GM12878 (cell line): Measurements from ENCODE around the gene ZNF22. TPM values are rescaled to one million over a fixed set of nuclear protein-coding genes. Genes with fewer than 3 reads are reported as not detected.

Source experiments
- ATAC-seq: fragments of 200-7000 bp; cut with Tn5 transposase; 3 replicates; pipeline ENCODE4 v1.9.1; 2020; ENCODE audit warnings: mild to moderate bottlenecking, moderate library complexity
- BruUV-seq: library from RNA; stranded (reverse); fragments of 400-500 nt; replicated peaks from 2 replicates; lab custom pipeline; 2021; lab: Mats Ljungman, UMichigan
- CTCF ChIA-PET: fragments of 300-600 bp; sonication (Branson Sonifier 250); formaldehyde crosslinking; extraction: SDS; loops from one replicate; lab custom pipeline; 2021; ENCODE audit warnings: inconsistent platforms; lab: Yijun Ruan, JAX
- POLR2A ChIA-PET: fragments of 350-600 bp; formaldehyde crosslinking; extraction: SDS; loops from one replicate; lab custom pipeline; 2021; ENCODE audit warnings: inconsistent platforms; lab: Charles Lee
- RAD21 ChIA-PET: fragments of 300-600 bp; sonication (Branson Sonifier 250); formaldehyde crosslinking; loops from one replicate; lab custom pipeline; 2023; ENCODE audit warnings: antibody characterized with exemption; ENCODE audit not compliant: unreplicated experiment; lab: Charles Lee
- SMC1A ChIA-PET: fragments of 300-600 bp; sonication (Branson Sonifier 250); formaldehyde crosslinking; loops from one replicate; lab custom pipeline; 2023; ENCODE audit not compliant: unreplicated experiment, uncharacterized antibody; lab: Charles Lee
- DNase-seq: peaks from one replicate; pipeline ENCODE4 v3.0.0-alpha.2; 2011; ENCODE audit warnings: low read depth, low spot score
- FAIRE-seq: peaks from 3 replicates; lab custom pipeline; 2011; peaks lifted over from hg19 to GRCh38; lab: Jason Lieb, UNC
- H2AFZ ChIP-seq: 2 replicates; pipeline ENCODE4 v1.6.0; 2011; ENCODE audit warnings: low read depth, low read length, control low read depth; ENCODE audit not compliant: control insufficient read depth
- H3K27ac ChIP-seq: 2 replicates; pipeline ENCODE4 v1.5.1; 2011; ENCODE audit warnings: control low read depth; ENCODE audit not compliant: control insufficient read depth, insufficient read depth
- H3K27me3 ChIP-seq, 2 experiments: replicated peaks in 1 of 2; 2 replicates each; pipeline versions ENCODE4 v1.6.0 to v1.6.1; 2011; ENCODE audit warnings: low read length in 1 of 2; ENCODE audit not compliant: control insufficient read depth in 2 of 2, insufficient read depth in 2 of 2
- H3K36me3 ChIP-seq, 2 experiments: 2 replicates each; pipeline ENCODE4 v1.5.1; 2011; ENCODE audit warnings: low read length in 1 of 2; ENCODE audit not compliant: control insufficient read depth in 2 of 2, insufficient read depth in 2 of 2
- H3K4me1 ChIP-seq: 2 replicates; pipeline ENCODE4 v1.6.1; 2011; ENCODE audit warnings: mild to moderate bottlenecking, low read length, moderate library complexity, mixed read lengths; ENCODE audit not compliant: control insufficient read depth, insufficient read depth
- H3K4me2 ChIP-seq: 2 replicates; pipeline ENCODE4 v1.6.0; 2011; ENCODE audit warnings: control low read depth; ENCODE audit not compliant: control insufficient read depth, insufficient read depth
- H3K4me3 ChIP-seq: fragments of 200-600 bp; sonication (generic); 2 replicates; pipeline ENCODE4 v1.5.1; 2016
- H3K79me2 ChIP-seq: 2 replicates; pipeline ENCODE4 v1.6.0; 2011; ENCODE audit warnings: low read length; ENCODE audit not compliant: control insufficient read depth, insufficient read depth
- H3K9ac ChIP-seq: 2 replicates; pipeline ENCODE4 v1.8.0; 2011; ENCODE audit warnings: low read length, control low read depth, mixed read lengths; ENCODE audit not compliant: control insufficient read depth, insufficient read depth
- H3K9me3 ChIP-seq: replicated peaks from 3 replicates; pipeline ENCODE4 v1.5.1; 2011; ENCODE audit warnings: mild to moderate bottlenecking, low read length; ENCODE audit not compliant: control insufficient read depth, insufficient read depth
- H4K20me1 ChIP-seq: 2 replicates; pipeline ENCODE4 v1.6.0; 2011; ENCODE audit not compliant: control insufficient read depth, insufficient read depth
- FOXK2 ChIP-seq: fragments of 450-650 bp; IDR thresholded peaks from 2 replicates; pipeline ENCODE4 v1.6.1; 2017; ENCODE audit warnings: mild to moderate bottlenecking, moderate library complexity
- HDGF ChIP-seq: fragments of 450-650 bp; IDR thresholded peaks from 2 replicates; pipeline ENCODE4 v1.6.1; 2016; ENCODE audit warnings: antibody characterized with exemption
- SMARCA5 ChIP-seq: fragments of 450-650 bp; IDR thresholded peaks from 2 replicates; pipeline ENCODE4 v1.6.1; 2017; ENCODE audit warnings: mild to moderate bottlenecking
- YY1 ChIP-seq: IDR thresholded peaks from 2 replicates; pipeline ENCODE4 v1.6.1; 2011; ENCODE audit warnings: low read depth, mild to moderate bottlenecking, low read length
- ZNF384 ChIP-seq: IDR thresholded peaks from 2 replicates; pipeline ENCODE4 v1.6.1; 2012; ENCODE audit warnings: low read depth, mild to moderate bottlenecking, low read length, improper control_type of control experiment, borderline replicate concordance
- WGBS: methylation state at CpG from one replicate; pipeline ENCODE4 v1.1.6; 2016; ENCODE audit warnings: low lambda C conversion rate; ENCODE audit not compliant: insufficient replicate concordance, insufficient coverage; ENCODE audit errors: missing lambda C conversion rate; 5-methylcytosine and 5-hydroxymethylcytosine counted together
- in situ Hi-C: fragments of 300-500 bp; cut with MboI; formaldehyde crosslinking; loops from 9 replicates; pipeline ENCODE4 v1.14.3; 2018; ENCODE audit warnings: mixed read lengths
- intact Hi-C: fragments of 100-400 bp; cut with micrococcal nuclease; formaldehyde crosslinking; loops from one replicate; pipeline ENCODE4 v1.14.2; 2022; ENCODE audit not compliant: unreplicated experiment
- polyA plus RNA-seq, 11 experiments: library from polyadenylated mRNA; depleted of rRNA in 4 of 11; unstranded in 6 of 11; stranded (reverse) in 5 of 11; fragments of >200 nt; fragmentation: Nextera tagmentation in 4 of 11; fragmentation: Illumina TruSeq in 1 of 11; extraction: Ambion mirVana in 4 of 11; extraction: Trizol in 1 of 11; gene quantifications; 1 replicate in 1 of 11; 2 replicates in 10 of 11; pipeline versions ENCODE4 v1.2.1 to v1.2.3, GENCODE V29; 2011 to 2016; ENCODE audit warnings: inconsistent platforms in 2 of 11, missing spikeins in 2 of 11, low read depth in 1 of 11
- total RNA-seq, 4 experiments: library from RNA; depleted of rRNA in 3 of 4; stranded (reverse); fragments of >200 nt in 3 of 4; fragmentation: Illumina TruSeq in 1 of 4; extraction: Trizol in 1 of 4; gene quantifications; 2 replicates each; pipeline versions ENCODE4 v1.2.1 to v1.2.3, GENCODE V29; 2013 to 2021
- TF ChIP-seq, protein P1 (sequence below): fragments of 450-650 bp; formaldehyde crosslinking; IDR thresholded peaks from 2 replicates; pipeline ENCODE4 v1.5.0; 2022; ENCODE audit warnings: mild to moderate bottlenecking, missing genetic modification characterization

ZNF22 gene
- total and polyA plus RNA-seq, 10 of the 15 experiments (the other 5 are each of a cell fraction or from before 2014, with no cell fraction given), result 31.1 to 74.4 (median 43.8) TPM

DNA sequence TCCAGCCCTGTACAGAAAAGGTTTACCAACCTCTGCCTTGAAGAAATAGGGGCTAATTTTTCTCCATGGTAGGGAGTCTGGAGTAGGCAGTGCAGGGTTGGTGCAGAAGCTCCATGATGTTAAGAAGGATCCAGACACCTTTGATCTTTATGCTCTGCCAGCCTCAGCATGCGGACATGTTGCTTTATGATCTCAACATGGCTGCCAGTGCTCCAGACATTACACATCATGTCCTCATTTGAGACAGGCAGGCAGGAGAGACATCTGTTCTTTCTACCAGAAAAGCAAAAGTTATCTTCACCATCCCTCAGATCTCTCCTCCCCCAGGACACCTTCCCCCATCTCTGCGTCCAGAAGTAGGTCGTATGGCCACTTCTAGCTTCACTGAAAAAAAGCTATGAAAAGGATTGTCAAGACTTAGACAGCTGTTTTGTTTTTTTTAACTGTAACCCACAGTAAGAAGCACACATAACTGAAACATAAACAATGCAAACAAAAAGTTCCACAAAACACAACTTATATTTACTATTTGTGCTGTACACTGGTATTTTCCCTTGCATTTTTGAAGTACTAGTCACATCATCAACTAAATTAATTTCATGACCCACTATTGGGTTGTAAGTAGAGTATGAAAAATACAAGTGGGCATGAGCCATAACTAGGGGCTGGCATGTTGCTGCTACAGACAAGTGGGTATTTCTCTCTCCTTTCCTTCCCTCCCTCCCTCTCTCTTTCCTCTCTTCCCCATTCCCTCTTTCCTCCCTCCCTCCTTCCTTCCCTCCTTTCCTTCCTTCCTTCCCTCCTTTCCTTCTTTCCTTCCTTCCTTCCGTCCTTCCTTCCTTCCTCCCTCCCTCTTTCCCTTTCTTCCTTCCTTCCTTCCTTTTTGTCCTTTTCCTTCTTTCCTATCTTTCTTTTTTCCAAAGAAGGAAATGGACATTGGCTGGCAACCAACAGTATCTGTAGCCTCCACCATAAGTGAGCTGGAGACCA is 43.7 kb upstream of the ZNF22 start:
- intact Hi-C loops, result no loop called here
- TF ChIP-seq YY1 (peak; percentile 24; the same call in 1 of the 2 replicates), HDGF (0 out of 2 replicates have a peak, but pooled peaks have one; percentile 37), ZNF384 (no peak), FOXK2 (no peak), SMARCA5 (0 out of 2 replicates have a peak, but pooled peaks have one; percentile 69)
- TF ChIP-seq, protein P1, sequence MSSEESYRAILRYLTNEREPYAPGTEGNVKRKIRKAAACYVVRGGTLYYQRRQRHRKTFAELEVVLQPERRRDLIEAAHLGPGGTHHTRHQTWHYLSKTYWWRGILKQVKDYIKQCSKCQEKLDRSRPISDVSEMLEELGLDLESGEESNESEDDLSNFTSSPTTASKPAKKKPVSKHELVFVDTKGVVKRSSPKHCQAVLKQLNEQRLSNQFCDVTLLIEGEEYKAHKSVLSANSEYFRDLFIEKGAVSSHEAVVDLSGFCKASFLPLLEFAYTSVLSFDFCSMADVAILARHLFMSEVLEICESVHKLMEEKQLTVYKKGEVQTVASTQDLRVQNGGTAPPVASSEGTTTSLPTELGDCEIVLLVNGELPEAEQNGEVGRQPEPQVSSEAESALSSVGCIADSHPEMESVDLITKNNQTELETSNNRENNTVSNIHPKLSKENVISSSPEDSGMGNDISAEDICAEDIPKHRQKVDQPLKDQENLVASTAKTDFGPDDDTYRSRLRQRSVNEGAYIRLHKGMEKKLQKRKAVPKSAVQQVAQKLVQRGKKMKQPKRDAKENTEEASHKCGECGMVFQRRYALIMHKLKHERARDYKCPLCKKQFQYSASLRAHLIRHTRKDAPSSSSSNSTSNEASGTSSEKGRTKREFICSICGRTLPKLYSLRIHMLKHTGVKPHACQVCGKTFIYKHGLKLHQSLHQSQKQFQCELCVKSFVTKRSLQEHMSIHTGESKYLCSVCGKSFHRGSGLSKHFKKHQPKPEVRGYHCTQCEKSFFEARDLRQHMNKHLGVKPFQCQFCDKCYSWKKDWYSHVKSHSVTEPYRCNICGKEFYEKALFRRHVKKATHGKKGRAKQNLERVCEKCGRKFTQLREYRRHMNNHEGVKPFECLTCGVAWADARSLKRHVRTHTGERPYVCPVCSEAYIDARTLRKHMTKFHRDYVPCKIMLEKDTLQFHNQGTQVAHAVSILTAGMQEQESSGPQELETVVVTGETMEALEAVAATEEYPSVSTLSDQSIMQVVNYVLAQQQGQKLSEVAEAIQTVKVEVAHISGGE, result no peak
- Histone ChIP-seq H3K9ac (no peak overlapping the region), H3K4me1 (peaks cover 20% of the 10 kb centered on the region), H3K36me3 (no peaks in the 10 kb centered on the region), H3K27me3 (no peaks in the 10 kb centered on the region), H3K4me2 (0 out of 2 replicates have a peak overlapping the region, but pooled peaks have one; percentile 5), H3K9me3 (no peaks in the 10 kb centered on the region), H2AFZ (no peak overlapping the region), H3K4me3 (0 out of 2 replicates have a peak overlapping the region, but pooled peaks have one; percentile 10), H3K27ac (no peak overlapping the region), H3K79me2 (peaks cover 33% of the 10 kb centered on the region), H4K20me1 (no peaks in the 10 kb centered on the region)
- no TSS peak for BruUV-seq
- in situ Hi-C loops, result loop anchor here (25.0 kb wide), 1 partner anchor 1795 kb away; no protein-coding TSS in a partner anchor
- no peak for DNase-seq
- no peak for ATAC-seq
- WGBS, result 82% methylated on average over 4 of the region's 4 CpGs
- CTCF ChIA-PET, result interaction anchor here (0.9 to 3.9 kb wide), 4 partner anchors 8 to 24 kb away, joined by 3 to 15 read pairs (median 4); no protein-coding TSS in a partner anchor
- RAD21 ChIA-PET, result interaction anchor here (1.6 to 2.1 kb wide), 2 partner anchors 11 to 24 kb away, joined by 5 to 10 read pairs; no protein-coding TSS in a partner anchor
- FAIRE-seq, result no peak
- POLR2A ChIA-PET, result interaction anchor here (1.6 to 14.0 kb wide), 2 partner anchors 9 to 19 kb away, joined by 3 to 174 read pairs; no protein-coding TSS in a partner anchor
- SMC1A ChIA-PET, result interaction anchor here (1.1 to 2.9 kb wide), 4 partner anchors 9 to 24 kb away, joined by 3 to 15 read pairs (median 4); no protein-coding TSS in a partner anchor
